ENCODE measurements around the gene PLCB1. TPM values are rescaled to one million over a fixed set of nuclear protein-coding genes. Genes with fewer than 3 reads are reported as not detected.

Gene PLCB1
- total and polyA plus RNA-seq, 2 experiments from 2014 or later, result 14.9 to 20.7 TPM

DNA sequence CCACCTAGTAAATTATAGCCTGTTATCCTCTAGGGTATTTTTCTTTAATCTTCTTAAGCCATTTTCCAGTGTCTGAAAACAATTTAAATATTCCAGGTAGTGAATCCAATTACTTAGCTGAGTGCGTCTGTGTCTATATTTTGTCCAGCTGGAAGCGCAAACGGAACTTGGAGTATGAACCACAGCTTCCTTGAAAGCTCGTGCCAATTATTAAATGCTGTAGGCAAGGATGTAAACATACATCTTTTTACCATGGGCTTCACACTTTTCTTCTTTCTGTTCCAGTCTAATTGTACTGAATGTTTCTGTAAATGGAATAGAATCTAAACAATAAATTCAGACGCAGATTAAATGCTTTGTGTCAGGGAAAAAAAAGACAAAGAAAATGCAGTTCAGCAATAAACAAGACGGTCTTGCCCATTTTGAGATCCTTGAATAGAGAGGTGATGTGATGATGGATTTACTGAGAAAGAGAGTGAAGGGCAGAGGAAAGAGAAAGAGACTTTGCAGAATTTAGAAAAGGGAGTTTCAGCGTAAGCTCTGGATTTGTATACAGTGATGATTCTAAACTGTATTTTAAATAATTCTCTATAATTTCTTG lies 1.9 kb downstream of the PLCB1 start:
- Mint-ChIP-seq H3K27me3 (ENCODE audit: insufficient read depth, low read depth, poor library complexity) (peaks cover 20% of the 10 kb centered on the region), H3K4me3 (no peak overlapping the region), H3K4me1 (peaks cover 6% of the 10 kb centered on the region; the same call in 2 of the 3 replicates), H3K36me3 (ENCODE audit: low read depth) (no peaks in the 10 kb centered on the region), H3K9me3 (no peaks in the 10 kb centered on the region), H3K27ac (no peak overlapping the region)
- H3K27me3 ChIP-seq (ENCODE audit: insufficient read depth), result peaks cover 46% of the 10 kb centered on the region
- H3K9me2 ChIP-seq (ENCODE audit: insufficient read depth), result no peaks in the 10 kb centered on the region
- no peaks in the 10 kb centered on the region for H3F3A ChIP-seq (replicated peaks; ENCODE audit: low read depth)
- ATAC-seq (no peak), DNase-seq (ENCODE audit: low spot score) (no peak)
- TF ChIP-seq, protein P1, sequence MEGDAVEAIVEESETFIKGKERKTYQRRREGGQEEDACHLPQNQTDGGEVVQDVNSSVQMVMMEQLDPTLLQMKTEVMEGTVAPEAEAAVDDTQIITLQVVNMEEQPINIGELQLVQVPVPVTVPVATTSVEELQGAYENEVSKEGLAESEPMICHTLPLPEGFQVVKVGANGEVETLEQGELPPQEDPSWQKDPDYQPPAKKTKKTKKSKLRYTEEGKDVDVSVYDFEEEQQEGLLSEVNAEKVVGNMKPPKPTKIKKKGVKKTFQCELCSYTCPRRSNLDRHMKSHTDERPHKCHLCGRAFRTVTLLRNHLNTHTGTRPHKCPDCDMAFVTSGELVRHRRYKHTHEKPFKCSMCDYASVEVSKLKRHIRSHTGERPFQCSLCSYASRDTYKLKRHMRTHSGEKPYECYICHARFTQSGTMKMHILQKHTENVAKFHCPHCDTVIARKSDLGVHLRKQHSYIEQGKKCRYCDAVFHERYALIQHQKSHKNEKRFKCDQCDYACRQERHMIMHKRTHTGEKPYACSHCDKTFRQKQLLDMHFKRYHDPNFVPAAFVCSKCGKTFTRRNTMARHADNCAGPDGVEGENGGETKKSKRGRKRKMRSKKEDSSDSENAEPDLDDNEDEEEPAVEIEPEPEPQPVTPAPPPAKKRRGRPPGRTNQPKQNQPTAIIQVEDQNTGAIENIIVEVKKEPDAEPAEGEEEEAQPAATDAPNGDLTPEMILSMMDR (conservative IDR thresholded peaks at IDR 0.05; ENCODE audit: low read depth in 2 of 2), result no peak
- TF ChIP-seq STAT1 (IDR thresholded peaks at IDR 0.05; ENCODE audit: unreplicated experiment) (no peak), ZNF114 (CRISPR knock-in tag; IDR thresholded peaks at IDR 0.05) (no peak), EZH2 (IDR thresholded peaks at IDR 0.05; ENCODE audit: low read depth, unreplicated experiment) (peak; percentile 5)
- H3K4me3 ChIP-seq, result no peak overlapping the region
- no peaks in the 10 kb centered on the region for H3K79me2 ChIP-seq (replicated peaks; ENCODE audit: insufficient read depth)
- H3K27ac ChIP-seq (ENCODE audit: low read depth), result no peak overlapping the region
- no peaks in the 10 kb centered on the region for H3K36me3 ChIP-seq (ENCODE audit: insufficient read depth)
- H4K20me1 ChIP-seq (replicated peaks; ENCODE audit: insufficient read depth), result peaks cover 13% of the 10 kb centered on the region
- peaks cover 16% of the 10 kb centered on the region for H3K4me1 ChIP-seq (ENCODE audit: insufficient read depth)
- H2AFZ ChIP-seq, result no peak overlapping the region
- H3K4me2 ChIP-seq, result no peak overlapping the region

DNA sequence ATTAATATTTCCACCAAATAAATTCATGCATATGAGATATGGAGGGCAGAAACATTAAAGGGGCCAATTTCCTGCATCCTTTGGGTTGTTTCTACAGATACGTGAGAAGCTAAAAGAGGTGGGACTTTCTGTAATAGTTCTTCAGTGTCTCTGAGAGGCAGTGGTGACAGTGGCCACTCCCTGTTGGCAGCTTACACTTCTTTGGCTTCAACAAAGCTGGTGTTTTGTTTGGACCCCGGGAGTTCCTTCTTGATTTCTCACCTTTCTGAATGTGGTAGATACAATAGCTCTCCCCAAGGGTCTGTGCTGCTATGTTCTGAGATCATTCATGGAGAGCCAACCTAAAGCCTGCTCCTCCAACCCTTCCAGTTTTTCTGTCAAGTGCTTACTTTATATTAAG lies 7.8 kb downstream of the PLCB1 start:
- peak; percentile 59 for ATAC-seq
- no peak for DNase-seq (ENCODE audit: low spot score)
- Histone ChIP-seq H4K20me1 (replicated peaks; ENCODE audit: insufficient read depth) (no peaks in the 10 kb centered on the region), H3K4me3 (no peak overlapping the region), H3K4me2 (no peak overlapping the region), H3F3A (replicated peaks; ENCODE audit: low read depth) (no peaks in the 10 kb centered on the region), H3K9me2 (ENCODE audit: insufficient read depth) (0 out of 2 replicates have a peak, but pooled peaks cover 9% of the 10 kb centered on the region), H3K27me3 (ENCODE audit: insufficient read depth) (peaks cover 2% of the 10 kb centered on the region; the same call in 1 of the 2 replicates), H3K4me1 (ENCODE audit: insufficient read depth) (peaks cover 5% of the 10 kb centered on the region; the same call in 1 of the 2 replicates), H3K36me3 (ENCODE audit: insufficient read depth) (no peaks in the 10 kb centered on the region), H3K27ac (ENCODE audit: low read depth) (no peak overlapping the region), H3K79me2 (replicated peaks; ENCODE audit: insufficient read depth) (no peaks in the 10 kb centered on the region), H2AFZ (no peak overlapping the region)
- Mint-ChIP-seq H3K27ac (no peak overlapping the region), H3K4me1 (peaks cover 9% of the 10 kb centered on the region), H3K36me3 (ENCODE audit: low read depth) (no peaks in the 10 kb centered on the region), H3K4me3 (no peak overlapping the region), H3K27me3 (ENCODE audit: insufficient read depth, low read depth, poor library complexity) (peaks cover 1% of the 10 kb centered on the region), H3K9me3 (no peaks in the 10 kb centered on the region)
- TF ChIP-seq POLR2AphosphoS5 (IDR thresholded peaks at IDR 0.05; ENCODE audit: low read depth), result no peak
- TF ChIP-seq ZNF331 (CRISPR knock-in tag; IDR thresholded peaks at IDR 0.05; ENCODE audit: low read depth), result no peak

DNA sequence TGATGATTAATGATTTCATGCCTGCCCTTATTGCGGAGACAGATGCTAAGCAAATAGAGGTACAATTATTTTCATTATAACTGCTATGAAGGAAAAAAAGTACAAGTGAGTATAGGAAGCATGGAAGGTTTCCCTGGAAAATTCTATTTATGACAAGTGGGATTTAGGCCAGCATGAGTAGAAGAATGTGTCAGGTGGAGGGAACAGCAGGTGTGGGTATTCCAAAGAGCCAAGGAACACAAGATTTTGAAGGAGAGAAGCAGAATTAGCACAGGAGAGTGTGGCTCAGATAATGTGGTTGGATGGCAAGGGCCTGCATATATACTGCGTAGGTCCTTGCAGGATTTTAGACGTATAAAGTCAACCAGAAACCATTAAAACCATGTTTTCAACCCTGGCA lies 11.4 kb downstream of the PLCB1 start:
- H3K36me3 ChIP-seq (ENCODE audit: insufficient read depth), result no peaks in the 10 kb centered on the region
- peaks cover 1% of the 10 kb centered on the region for H3K27me3 Mint-ChIP-seq (ENCODE audit: insufficient read depth, low read depth, poor library complexity)
- H4K20me1 ChIP-seq (replicated peaks; ENCODE audit: insufficient read depth), result no peaks in the 10 kb centered on the region
- H2AFZ ChIP-seq, result no peak overlapping the region
- no peaks in the 10 kb centered on the region for H3F3A ChIP-seq (replicated peaks; ENCODE audit: low read depth)
- H3K4me2 ChIP-seq, result no peak overlapping the region
- H3K4me3 Mint-ChIP-seq, result no peak overlapping the region
- peaks cover 21% of the 10 kb centered on the region for H3K4me1 ChIP-seq (ENCODE audit: insufficient read depth)
- DNase-seq (ENCODE audit: low spot score) (no peak), ATAC-seq (no peak)
- H3K27ac ChIP-seq (ENCODE audit: low read depth), result no peak overlapping the region
- TF ChIP-seq JUNB (IDR thresholded peaks at IDR 0.05; ENCODE audit: unreplicated experiment) (no peak), CREB1 (CRISPR knock-in tag; IDR thresholded peaks at IDR 0.05; ENCODE audit: low read depth) (no peak), POLR2AphosphoS5 (IDR thresholded peaks at IDR 0.05; ENCODE audit: low read depth) (no peak), ZNF114 (CRISPR knock-in tag; IDR thresholded peaks at IDR 0.05) (no peak), EZH2phosphoT487 (IDR thresholded peaks at IDR 0.05; ENCODE audit: unreplicated experiment) (no peak), STAT1 (IDR thresholded peaks at IDR 0.05; ENCODE audit: unreplicated experiment) (no peak)
- TF ChIP-seq, protein P2, sequence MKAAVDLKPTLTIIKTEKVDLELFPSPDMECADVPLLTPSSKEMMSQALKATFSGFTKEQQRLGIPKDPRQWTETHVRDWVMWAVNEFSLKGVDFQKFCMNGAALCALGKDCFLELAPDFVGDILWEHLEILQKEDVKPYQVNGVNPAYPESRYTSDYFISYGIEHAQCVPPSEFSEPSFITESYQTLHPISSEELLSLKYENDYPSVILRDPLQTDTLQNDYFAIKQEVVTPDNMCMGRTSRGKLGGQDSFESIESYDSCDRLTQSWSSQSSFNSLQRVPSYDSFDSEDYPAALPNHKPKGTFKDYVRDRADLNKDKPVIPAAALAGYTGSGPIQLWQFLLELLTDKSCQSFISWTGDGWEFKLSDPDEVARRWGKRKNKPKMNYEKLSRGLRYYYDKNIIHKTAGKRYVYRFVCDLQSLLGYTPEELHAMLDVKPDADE (IDR thresholded peaks at IDR 0.05), result no peak
- TF ChIP-seq, protein P3, sequence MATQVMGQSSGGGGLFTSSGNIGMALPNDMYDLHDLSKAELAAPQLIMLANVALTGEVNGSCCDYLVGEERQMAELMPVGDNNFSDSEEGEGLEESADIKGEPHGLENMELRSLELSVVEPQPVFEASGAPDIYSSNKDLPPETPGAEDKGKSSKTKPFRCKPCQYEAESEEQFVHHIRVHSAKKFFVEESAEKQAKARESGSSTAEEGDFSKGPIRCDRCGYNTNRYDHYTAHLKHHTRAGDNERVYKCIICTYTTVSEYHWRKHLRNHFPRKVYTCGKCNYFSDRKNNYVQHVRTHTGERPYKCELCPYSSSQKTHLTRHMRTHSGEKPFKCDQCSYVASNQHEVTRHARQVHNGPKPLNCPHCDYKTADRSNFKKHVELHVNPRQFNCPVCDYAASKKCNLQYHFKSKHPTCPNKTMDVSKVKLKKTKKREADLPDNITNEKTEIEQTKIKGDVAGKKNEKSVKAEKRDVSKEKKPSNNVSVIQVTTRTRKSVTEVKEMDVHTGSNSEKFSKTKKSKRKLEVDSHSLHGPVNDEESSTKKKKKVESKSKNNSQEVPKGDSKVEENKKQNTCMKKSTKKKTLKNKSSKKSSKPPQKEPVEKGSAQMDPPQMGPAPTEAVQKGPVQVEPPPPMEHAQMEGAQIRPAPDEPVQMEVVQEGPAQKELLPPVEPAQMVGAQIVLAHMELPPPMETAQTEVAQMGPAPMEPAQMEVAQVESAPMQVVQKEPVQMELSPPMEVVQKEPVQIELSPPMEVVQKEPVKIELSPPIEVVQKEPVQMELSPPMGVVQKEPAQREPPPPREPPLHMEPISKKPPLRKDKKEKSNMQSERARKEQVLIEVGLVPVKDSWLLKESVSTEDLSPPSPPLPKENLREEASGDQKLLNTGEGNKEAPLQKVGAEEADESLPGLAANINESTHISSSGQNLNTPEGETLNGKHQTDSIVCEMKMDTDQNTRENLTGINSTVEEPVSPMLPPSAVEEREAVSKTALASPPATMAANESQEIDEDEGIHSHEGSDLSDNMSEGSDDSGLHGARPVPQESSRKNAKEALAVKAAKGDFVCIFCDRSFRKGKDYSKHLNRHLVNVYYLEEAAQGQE (IDR thresholded peaks at IDR 0.05; ENCODE audit: unreplicated experiment), result no peak
- H3K9me3 Mint-ChIP-seq, result no peaks in the 10 kb centered on the region
- no peak overlapping the region for H3K4me3 ChIP-seq
- H3K4me1 Mint-ChIP-seq, result peaks cover 23% of the 10 kb centered on the region
- H3K36me3 Mint-ChIP-seq (ENCODE audit: low read depth), result no peaks in the 10 kb centered on the region
- no peak overlapping the region for H3K27ac Mint-ChIP-seq
- 0 out of 2 replicates have a peak, but pooled peaks cover 9% of the 10 kb centered on the region for H3K9me2 ChIP-seq (ENCODE audit: insufficient read depth)
- no peaks in the 10 kb centered on the region for H3K27me3 ChIP-seq (ENCODE audit: insufficient read depth)
- no peaks in the 10 kb centered on the region for H3K79me2 ChIP-seq (replicated peaks; ENCODE audit: insufficient read depth)
